ENCODE results near the gene OR2A1.
"Not testable (repeated sequence)": the region's sequence is repeated elsewhere in the genome, so short reads cannot be mapped to it uniquely, and the experiment has no call there.

The OR2A1 gene, protein sequence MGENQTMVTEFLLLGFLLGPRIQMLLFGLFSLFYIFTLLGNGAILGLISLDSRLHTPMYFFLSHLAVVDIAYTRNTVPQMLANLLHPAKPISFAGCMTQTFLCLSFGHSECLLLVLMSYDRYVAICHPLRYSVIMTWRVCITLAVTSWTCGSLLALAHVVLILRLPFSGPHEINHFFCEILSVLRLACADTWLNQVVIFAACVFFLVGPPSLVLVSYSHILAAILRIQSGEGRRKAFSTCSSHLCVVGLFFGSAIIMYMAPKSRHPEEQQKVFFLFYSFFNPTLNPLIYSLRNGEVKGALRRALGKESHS

DNA sequence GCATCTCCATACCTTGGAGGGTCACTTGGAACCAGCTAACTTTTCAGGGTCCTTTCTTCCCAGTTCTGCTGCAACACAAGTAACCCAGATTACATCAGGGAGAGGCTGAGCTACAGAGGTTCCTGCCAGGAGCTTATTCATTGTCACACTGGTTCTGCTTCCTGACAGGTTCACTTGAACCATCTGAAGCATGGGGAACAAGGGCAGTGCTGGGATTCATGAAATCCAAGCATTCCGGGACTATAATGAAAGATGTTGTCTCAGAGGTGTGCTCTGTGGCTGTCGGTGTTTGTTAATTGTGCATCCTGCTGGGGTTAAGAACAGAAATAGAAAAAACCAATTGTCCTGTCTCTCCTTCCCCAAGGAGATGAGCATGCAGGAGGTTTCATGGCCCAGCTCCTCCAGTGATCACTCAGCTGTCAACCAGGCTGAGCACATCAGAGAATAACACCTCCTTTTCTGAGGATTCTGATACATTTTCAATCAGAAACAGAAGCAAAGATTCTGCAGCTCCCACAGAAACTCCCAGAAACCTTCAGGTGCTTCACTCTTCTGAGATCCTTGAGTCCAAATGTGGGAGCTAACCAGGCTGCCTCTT, at the start of gene OR2A1:
TSS of gene OR2A1 (plus strand) at position 548 of the 598 bp plus-strand sequence. CDS start 5,706 bp downstream, outside the sequence.
- not testable (repeated sequence) for DNase-seq (ENCODE audit: low read depth); H3K4me3 ChIP-seq (replicated peaks; ENCODE audit: low read depth, low read length)

DNA sequence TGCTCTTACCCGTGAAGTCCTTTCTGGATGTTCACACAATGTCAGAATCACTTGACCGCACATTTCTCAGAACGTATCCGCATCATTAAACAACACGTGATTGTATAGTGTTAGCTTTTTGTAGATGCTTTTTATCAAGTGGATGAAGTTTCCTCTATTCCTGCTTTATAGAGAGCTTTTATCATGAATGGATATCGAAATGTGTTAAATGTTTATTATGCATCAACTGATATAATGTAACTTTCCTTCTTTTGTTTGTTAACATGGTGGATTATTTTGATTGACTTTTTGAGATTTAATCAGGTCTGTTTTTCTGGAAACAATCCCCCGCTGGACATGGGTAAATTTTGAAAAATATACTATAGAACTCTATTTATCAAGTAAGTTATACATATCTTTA, 47.5 kb upstream of the OR2A1 start, which contains the start of gene OR2A7:
TSS of gene OR2A7 (minus strand) at position 101 of the 400 bp plus-strand sequence. CDS start 5,164 bp downstream, outside the sequence.
- not testable (repeated sequence) for DNase-seq (ENCODE audit: low read depth); H3K4me3 ChIP-seq (replicated peaks; ENCODE audit: low read depth, low read length)

DNA sequence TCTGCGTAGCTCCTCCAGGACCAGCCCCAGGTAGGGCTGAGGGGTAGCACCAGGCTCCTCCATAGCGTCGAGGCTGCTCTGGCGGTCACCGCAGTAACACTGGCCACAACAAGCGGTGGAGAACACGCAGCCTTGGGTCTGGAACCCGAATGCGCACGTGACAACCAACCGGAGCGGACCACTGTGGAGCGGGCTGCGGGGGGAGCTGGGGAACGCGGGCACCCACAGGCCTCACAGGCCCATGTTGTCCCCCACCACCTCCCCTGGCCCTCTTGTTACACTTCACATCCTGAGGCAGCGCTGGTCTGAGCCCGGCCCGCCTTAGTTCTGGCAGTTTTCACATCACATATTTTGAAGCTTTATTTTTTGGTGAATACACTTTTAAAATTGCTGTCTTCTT, 43.0 kb upstream of the OR2A1 start, which contains the start of gene CTAGE8:
TSS of gene CTAGE8 (minus strand) at position 101 of the 400 bp plus-strand sequence. CDS start at position 63, 38 bp downstream.
- H3K4me3 ChIP-seq (replicated peaks; ENCODE audit: low read depth, low read length); DNase-seq (ENCODE audit: low read depth): not testable (repeated sequence)

DNA sequence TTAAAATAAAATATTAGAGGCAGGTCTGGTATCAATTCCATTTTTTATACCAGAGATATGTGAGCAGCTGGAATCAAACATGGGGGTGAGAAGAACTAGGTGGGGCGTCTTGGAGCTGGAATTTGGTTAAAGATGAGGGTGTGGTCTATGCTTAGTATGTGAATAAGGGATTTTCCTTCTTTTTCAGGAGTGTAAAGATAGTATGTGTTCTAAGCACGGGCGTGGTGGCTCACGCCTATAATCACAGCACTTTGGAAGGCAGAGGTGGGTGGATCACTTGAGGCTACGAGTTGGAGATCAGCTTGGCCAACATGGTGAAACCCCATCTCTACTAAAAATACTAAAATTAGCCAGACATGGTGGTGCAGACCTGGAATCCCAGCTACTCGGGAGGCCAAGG, 36.9 kb upstream of the OR2A1 start:
- H3K4me3 ChIP-seq (replicated peaks; ENCODE audit: low read depth, low read length); DNase-seq (ENCODE audit: low read depth): not testable (repeated sequence)

DNA sequence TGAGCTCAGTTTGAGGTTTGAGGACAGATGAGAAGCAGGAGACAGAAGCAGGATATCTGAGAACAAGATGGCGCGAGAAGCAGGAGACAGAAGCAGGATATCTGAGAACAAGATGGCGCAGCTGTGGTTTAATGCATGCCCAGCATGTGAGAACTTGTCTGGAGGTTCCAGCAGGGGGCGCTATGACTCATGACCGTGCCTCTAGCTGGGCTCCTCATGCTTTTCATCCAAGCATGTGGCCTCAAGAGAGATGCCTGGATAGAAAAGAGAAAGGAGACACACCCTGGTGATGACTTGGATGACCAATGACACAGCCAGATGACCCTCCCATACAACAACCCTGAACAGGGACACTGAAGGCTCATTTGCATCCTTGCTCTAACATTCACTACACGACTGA, 32.2 kb upstream of the OR2A1 start:
- not testable (repeated sequence) for H3K4me3 ChIP-seq (replicated peaks; ENCODE audit: low read depth, low read length); DNase-seq (ENCODE audit: low read depth)

DNA sequence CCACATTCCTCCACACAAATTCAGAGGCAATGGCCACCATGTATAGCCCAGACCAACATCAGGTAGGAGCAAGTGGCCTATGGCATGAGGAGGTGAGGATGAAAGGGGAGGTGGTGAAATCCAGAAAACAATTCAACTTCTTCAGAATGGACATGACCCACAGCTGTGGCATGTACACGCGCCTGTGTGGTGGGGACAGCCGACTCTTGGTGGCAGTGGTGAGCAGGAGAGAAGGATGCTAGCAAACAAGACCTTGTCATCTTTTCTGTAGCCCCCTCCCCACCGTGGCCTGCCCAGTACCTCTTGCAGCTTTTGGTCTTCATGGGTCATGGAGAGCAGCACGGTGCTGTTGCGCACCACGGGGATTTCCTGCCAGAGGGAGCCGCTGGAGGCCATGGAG, 30.2 kb upstream of the OR2A1 start:
- DNase-seq (ENCODE audit: low read depth); H3K4me3 ChIP-seq (replicated peaks; ENCODE audit: low read depth, low read length): not testable (repeated sequence)

DNA sequence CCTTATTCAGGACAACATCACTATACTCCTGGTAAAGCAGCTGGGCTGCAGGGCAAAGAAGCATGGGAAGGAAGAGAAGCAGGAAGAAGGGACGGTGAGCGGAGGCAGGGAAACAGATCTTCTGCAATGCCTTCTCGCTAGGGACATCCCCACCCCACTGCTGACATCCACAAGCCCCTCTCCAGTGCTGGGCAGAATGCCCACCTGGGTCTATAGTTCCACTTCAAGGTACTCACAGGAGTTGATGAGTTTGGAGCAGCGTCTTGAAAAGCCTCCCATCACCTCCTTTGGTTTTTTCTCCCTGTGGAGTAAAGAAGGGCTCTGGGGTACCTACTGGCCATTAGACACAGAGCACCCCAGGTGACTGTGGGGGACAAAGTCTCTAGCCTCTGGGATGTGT, 29.7 kb upstream of the OR2A1 start:
- DNase-seq (ENCODE audit: low read depth); H3K4me3 ChIP-seq (replicated peaks; ENCODE audit: low read depth, low read length): not testable (repeated sequence)

DNA sequence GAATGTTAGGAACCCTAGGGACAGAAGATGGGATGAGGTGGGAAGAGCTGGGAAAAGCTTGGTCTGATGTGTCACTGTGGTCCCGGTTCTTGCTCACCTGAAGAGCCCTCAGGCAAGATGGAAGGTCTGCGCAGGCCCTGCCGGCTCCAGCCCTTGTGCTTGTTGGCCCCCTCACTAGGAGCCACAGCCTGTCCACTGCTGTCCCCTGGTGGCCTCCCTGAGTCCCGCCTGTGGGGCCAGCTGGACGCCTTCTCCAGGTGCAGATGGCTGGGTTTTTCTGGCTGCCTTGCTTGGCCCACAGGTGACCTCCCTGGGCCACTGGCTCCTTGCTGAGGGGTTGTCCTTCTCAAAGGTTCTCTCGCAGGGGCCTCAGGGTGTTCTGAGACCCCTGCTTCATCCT, 28.5 kb upstream of the OR2A1 start:
- not testable (repeated sequence) for H3K4me3 ChIP-seq (replicated peaks; ENCODE audit: low read depth, low read length)

DNA sequence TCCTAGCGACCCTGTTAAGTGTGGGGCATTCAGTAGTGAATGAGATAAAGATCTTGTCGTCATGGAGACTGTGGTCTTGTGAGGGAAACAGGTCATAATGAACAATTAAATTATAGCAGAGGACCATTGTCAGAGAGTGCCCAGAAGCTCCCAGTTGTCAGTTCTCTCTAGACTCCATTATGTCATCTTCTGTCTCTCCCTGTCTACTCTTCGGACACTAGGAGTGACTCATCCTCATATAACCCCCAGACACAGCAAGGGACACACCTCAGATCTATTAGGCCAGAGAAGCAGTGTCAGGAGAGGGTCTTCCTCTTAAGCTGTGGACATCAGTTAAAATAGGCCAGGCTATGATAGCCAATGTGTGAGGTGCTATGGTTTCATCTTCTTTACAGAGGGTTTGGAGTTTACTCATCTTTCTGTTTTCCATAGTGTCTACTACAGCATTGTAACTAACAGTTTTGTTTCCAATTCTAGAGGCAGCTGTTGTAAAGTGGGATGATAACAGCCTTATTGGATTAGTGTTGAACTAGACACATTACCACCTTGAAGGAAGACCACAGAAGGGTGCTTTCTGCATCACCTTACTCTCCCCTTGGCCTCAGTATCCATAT, 24.9 kb upstream of the OR2A1 start:
- not testable (repeated sequence) for H3K4me3 ChIP-seq (replicated peaks; ENCODE audit: low read depth, low read length); DNase-seq (ENCODE audit: low read depth)

More for the DNA sequence above, 28.5 kb upstream of the OR2A1 start:
- DNase-seq (ENCODE audit: low read depth): not testable (repeated sequence)

DNA sequence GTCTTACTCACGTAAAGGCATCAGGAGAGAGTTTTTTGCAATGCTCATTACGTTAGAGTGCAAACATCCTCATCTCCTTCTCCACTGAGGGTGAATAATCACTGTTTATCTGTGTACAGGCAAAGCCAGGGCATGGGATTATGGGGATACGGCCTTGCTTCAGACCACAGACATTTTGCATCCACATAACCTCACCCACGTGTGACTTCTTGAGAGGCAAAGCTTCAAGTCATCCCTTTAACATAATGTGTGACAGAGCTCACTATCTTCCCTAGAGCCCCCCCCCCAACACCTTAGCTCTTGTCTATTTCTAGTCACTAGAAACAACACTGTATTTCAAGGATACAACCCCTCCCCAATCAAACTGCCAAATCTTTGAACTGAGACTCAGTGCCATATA, 20.6 kb upstream of the OR2A1 start:
- not testable (repeated sequence) for DNase-seq (ENCODE audit: low read depth); H3K4me3 ChIP-seq (replicated peaks; ENCODE audit: low read depth, low read length)

DNA sequence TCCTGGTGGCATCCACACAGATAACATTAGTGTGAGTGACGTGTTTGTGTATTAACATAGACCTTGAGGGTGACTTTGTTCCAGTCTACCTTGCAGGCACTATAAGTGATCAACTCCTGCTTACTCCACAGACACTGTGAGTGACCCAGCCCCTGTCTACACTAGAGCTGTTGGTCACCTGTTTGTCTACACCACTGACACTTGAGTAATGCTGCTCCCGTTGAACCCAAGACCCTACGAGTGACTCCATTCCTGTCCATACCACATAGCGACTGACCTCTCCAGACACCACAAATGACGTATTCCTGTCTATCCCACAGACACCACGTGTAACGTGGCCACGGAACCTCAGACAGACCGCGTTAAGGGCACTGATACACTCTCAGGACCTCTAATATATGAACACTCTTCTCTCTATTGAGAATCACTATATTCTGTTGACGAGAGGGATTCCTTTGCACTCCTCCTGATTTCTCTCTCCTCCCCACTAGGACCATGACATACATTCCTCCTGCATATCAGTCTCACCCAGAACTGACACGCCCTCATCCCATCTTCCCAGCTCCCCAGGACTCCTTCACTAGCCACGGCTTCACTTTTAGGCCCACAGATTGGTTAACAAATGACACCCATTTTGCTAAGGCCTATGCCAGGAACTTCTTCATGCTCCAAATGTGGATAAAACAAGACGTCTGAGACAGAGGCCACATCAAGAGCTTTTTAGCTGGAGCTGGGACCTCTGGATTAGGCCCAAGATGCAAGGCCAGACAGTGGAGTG, 19.6 kb upstream of the OR2A1 start:
- not testable (repeated sequence) for DNase-seq (ENCODE audit: low read depth); H3K4me3 ChIP-seq (replicated peaks; ENCODE audit: low read depth, low read length)

DNA sequence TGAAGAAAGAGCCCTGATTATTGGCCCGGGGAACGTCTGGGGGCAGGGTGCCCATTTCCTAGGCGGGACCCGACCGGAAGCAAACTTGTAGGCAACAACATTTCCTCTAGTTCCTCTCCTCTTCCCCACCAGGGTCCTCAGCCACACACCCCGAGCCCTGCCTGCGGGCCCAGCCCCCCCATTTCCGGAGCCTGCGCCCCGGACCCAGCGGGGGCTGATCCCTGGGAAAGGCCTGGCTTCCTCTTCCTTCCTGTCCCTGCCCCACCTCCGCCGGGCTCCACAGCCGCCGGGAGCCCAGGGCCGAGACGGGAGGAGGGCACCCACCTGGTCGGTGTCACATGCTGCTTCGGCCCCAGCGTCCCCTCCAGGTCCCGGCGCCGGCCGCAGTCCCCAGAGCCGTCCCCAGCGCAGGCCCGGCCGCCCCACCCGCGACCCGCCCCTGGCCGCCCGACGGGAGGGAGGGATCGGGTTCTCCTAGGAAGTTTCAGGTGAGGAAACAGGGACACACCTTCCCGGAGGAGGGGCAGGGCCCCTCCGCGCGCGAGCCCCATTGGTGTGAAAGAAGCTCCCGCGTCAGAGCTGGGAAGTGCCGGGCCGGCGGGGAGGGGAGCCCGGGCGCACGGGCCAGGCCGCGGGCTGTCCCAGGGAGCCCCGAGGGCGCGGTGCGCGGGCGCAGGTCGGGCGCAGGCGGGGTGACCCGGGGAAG, 18.3 kb upstream of the OR2A1 start:
- DNase-seq (ENCODE audit: low read depth); H3K4me3 ChIP-seq (replicated peaks; ENCODE audit: low read depth, low read length): not testable (repeated sequence)

DNA sequence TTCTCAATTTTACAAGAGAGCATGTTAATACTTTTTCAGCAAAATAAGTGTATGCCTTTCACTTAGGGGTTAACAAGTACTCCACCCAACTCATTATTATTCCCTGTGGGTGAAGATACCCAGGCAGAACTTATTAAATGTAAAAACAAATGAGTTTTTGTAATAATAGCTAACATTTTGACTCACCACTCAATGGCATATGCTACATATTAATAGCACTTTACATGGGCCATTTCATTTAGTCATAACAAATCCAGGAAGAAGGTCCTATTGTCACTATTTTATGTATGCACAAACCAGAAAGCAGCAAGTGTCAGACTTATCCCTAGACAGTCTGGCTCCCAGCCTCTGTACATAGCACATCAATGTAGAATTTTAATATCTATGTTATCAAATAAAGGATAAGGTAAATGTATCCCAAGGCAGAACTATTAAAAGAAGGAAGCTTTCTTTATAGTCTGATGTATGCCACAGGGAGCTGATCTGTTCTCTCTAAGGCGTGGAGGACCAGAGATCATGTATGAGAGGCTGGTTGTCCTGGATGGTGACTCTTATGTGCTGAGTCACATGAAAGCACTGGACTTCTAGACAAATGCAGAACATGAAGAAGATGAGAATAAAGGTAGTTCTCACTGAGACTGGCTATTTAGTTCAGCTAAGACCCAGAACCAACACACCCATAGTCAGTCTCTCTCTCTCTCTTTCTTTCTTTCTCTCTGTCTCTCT, 9.5 kb upstream of the OR2A1 start:
- H3K4me3 ChIP-seq (replicated peaks; ENCODE audit: low read depth, low read length); DNase-seq (ENCODE audit: low read depth): not testable (repeated sequence)

DNA sequence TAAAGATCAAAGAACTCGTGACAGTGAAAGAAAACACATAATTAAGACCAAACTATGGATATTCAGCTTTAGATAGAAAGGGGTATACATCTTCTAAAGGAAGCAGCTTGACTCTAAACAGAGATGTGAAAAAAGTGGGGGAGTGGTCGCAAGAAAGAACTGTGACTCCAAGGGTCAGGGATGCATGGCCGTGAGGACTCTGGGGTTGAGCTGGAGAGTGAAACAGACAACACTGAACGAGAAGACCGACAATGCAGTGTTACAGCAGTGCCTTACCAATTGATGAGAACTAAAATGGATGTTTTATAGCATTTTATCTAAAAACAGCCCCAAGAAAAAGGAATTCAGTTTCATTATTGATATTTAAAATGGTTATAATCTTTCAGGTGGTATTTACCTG, 8.6 kb upstream of the OR2A1 start:
- DNase-seq (ENCODE audit: low read depth): not testable (repeated sequence)

DNA sequence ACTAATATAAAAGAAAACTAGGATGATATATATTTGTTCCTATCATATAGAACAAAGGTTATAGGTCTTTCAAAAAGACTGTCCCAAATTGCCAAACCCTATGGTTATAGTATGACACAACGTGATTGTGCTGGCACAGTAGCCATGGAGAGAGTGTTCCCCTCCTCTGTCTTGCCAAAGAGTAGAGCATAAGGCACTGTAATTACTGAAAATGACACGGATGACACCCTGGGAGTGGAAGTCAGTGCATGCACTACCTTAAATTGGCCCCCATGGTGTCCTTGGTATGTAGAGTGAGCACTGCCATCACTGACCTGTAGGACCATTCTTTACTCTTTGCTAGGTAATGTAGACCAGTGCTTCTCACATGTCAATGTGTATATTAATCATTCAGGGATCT, 7.1 kb upstream of the OR2A1 start:
- DNase-seq (ENCODE audit: low read depth); H3K4me3 ChIP-seq (replicated peaks; ENCODE audit: low read depth, low read length): not testable (repeated sequence)

More for the DNA sequence above, 8.6 kb upstream of the OR2A1 start:
- not testable (repeated sequence) for H3K4me3 ChIP-seq (replicated peaks; ENCODE audit: low read depth, low read length)

DNA sequence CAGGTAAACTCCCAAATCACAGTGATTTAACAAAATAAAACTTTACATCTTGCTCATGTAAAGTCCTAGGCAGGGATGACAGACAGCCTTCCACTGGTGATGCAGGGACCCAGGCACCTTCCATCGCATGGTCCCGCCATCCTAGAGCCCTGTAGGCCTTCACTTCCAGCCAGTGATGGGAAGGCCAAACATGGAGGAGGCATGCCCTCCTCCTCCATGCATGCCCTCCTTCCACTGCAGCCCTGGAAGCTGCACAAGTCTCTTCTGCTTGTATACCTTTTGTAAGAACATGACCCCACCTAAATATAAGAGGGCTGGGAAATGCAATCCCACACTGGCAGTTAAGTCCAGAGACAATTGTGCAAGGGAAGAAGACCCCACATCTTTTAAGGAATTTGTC, 2.5 kb upstream of the OR2A1 start:
- not testable (repeated sequence) for DNase-seq (ENCODE audit: low read depth); H3K4me3 ChIP-seq (replicated peaks; ENCODE audit: low read depth, low read length)

DNA sequence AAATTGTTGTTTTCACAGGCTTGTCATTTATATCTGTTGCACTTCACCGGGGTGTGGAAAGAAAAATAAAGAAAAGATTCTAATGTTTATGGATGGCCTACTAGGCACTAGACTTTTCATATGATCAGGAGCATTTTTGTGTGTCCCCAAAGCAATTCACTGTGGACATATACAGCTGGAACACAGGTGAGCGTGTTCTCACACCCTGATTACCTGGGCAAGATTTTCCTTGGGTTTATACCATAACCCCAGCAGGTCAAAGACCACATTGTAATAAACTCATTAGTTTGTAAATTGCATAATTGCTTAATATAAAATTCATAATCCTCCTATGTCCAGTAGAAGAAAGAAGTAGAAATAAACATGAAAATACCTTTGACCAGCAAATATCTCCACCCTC, 1.0 kb upstream of the OR2A1 start:
- not testable (repeated sequence) for H3K4me3 ChIP-seq (replicated peaks; ENCODE audit: low read depth, low read length); DNase-seq (ENCODE audit: low read depth)

DNA sequence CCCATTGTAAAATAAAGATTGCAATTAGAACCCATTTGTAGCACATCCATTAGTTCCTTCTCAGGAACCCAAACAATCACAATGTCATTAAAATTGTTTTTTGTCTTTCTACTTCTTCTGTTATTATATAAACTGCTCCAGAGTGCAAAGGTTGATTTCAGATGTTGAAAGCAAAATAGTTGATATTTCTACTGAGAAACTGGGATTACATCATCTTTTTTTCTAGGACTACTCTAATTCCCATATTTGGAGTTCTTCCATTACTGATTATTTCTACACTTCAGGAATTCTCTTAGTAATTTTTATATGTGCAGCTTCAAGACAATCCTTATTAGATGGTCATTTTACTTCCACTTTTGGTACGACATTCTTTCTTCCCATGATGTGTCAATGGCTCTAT, 5.3 kb downstream of the OR2A1 start:
- DNase-seq (ENCODE audit: low read depth); H3K4me3 ChIP-seq (replicated peaks; ENCODE audit: low read depth, low read length): not testable (repeated sequence)

All from fibroblast of pulmonary artery (primary cell).